ENCODE measurements around the gene NCOA7. TPM values are rescaled to one million over a fixed set of nuclear protein-coding genes. Genes with fewer than 3 reads are reported as not detected.
A peak's percentile ranks its signal among the peaks of the same experiment; 100 is the strongest.

NCOA7 gene
- total and polyA plus RNA-seq, 5 donors from 2014 or later, result 12.6 to 41.9 (median 14.3) TPM

- Histone ChIP-seq H3K4me1 (ENCODE audit: control insufficient read depth, insufficient read depth, low read length, poor library complexity, severe bottlenecking) (no peaks in the 10 kb centered on the region), H3K27me3 (ENCODE audit: control insufficient read depth, insufficient read depth, low read length) (no peaks in the 10 kb centered on the region), H3K4me3 (ENCODE audit: low read depth, low read length) (no peak overlapping the region), H3K27ac (ENCODE audit: insufficient read depth, low read length, poor library complexity, severe bottlenecking) (peak overlapping the region; percentile 25), H3K36me3 (ENCODE audit: control insufficient read depth, insufficient read depth, low read length) (peaks cover 28% of the 10 kb centered on the region), H3K9me3 (ENCODE audit: control insufficient read depth in 2 of 2, low read length in 2 of 2) (no peaks in the 10 kb centered on the region)
- Mint-ChIP-seq H3K4me1 (peaks cover 7 to 15% (median 13%) of the 10 kb centered on the region in 4 donors), H3K4me3 (peak overlapping the region in 1 of 4 donors; percentile 57), H3K27me3 (no peaks in the 10 kb centered on the region), H3K27ac (peak overlapping the region in 1 of 3 donors; percentile 76), H3K36me3 (peaks cover 16% of the 10 kb centered on the region), H3K9me3 (no peaks in the 10 kb centered on the region)
- ATAC-seq (ENCODE audit: low read depth in 2 of 2) (peak; percentile 45 to 62), DNase-seq (peak in 2 of 3 donors; percentile 51 to 72)
Measured at GRCh38 chr6:125974214-125974866, 183.6 kb downstream of the NCOA7 start.

- Histone ChIP-seq H3K9me3 (ENCODE audit: control insufficient read depth in 2 of 2, low read length in 2 of 2) (no peaks in the 10 kb centered on the region), H3K4me3 (ENCODE audit: low read depth, low read length) (no peak overlapping the region), H3K36me3 (ENCODE audit: control insufficient read depth, insufficient read depth, low read length) (peaks cover 14% of the 10 kb centered on the region), H3K27ac (ENCODE audit: insufficient read depth, low read length, poor library complexity, severe bottlenecking) (no peak overlapping the region), H3K27me3 (ENCODE audit: control insufficient read depth, insufficient read depth, low read length) (no peaks in the 10 kb centered on the region), H3K4me1 (ENCODE audit: control insufficient read depth, insufficient read depth, low read length, poor library complexity, severe bottlenecking) (no peaks in the 10 kb centered on the region)
- no peak overlapping the region for H3K27ac Mint-ChIP-seq
- no peak overlapping the region for H3K4me3 Mint-ChIP-seq
- no peaks in the 10 kb centered on the region for H3K9me3 Mint-ChIP-seq
- no peaks in the 10 kb centered on the region for H3K27me3 Mint-ChIP-seq
- peaks cover 5% of the 10 kb centered on the region for H3K36me3 Mint-ChIP-seq
- H3K4me1 Mint-ChIP-seq, result peaks cover 5 to 7% (median 5%) of the 10 kb centered on the region in 4 donors
- DNase-seq, result no peak
- ATAC-seq (ENCODE audit: low read depth in 2 of 2), result no peak
Measured at GRCh38 chr6:125979101-125979500, 188.3 kb downstream of the NCOA7 start.

Other genes with a start within 250 kb of the NCOA7 start
- gene HEY2, start 41.3 kb upstream of the NCOA7 start, total RNA-seq, result not detected
- gene HEY2, start 41.3 kb upstream of the NCOA7 start, polyA plus RNA-seq, result under 1 TPM in 3 of 4 donors, not detected in 1; 0.34 to 0.39 (median 0.38) TPM
- gene HINT3, start 165.8 kb downstream of the NCOA7 start, total RNA-seq, result 11.6 TPM
- gene HINT3, start 165.8 kb downstream of the NCOA7 start, polyA plus RNA-seq, result 10 to 100 TPM in 2 of 4 donors, 1 to 10 TPM in 2; 8.3 to 13.9 (median 9.8) TPM
- 16.9 TPM for gene TRMT11, start 195.6 kb downstream of the NCOA7 start, total RNA-seq
- 10 to 100 TPM in 1 of 4 donors, 1 to 10 TPM in 3; 5.7 to 12.0 (median 9.7) TPM for gene TRMT11, start 195.6 kb downstream of the NCOA7 start, polyA plus RNA-seq

Measured in CD4-positive, CD25-positive, alpha-beta regulatory T cell (primary cell).